H7 (cell line): ENCODE data around the gene STK35. TPM values are rescaled to one million over a fixed set of nuclear protein-coding genes. Genes with fewer than 3 reads are reported as not detected.
A peak's percentile ranks its signal among the peaks of the same experiment; 100 is the strongest.

Experiments used
- DNase-seq: peaks from one replicate; pipeline ENCODE4 v3.0.0; 2012
- H3K27me3 ChIP-seq: 2 replicates; pipeline ENCODE4 v1.6.0; 2011; ENCODE audit warnings: mild to moderate bottlenecking, low read length; ENCODE audit not compliant: control insufficient read depth, insufficient read depth
- H3K36me3 ChIP-seq: replicated peaks from 2 replicates; pipeline ENCODE4 v1.5.1; 2011; ENCODE audit warnings: low read length; ENCODE audit not compliant: control insufficient read depth, insufficient read depth
- H3K4me3 ChIP-seq: 2 replicates; pipeline ENCODE4 v1.5.1; 2011; ENCODE audit warnings: low read depth, mild to moderate bottlenecking, control low read depth, low read length, moderate library complexity; ENCODE audit not compliant: insufficient read depth
- total RNA-seq: library from RNA; depleted of rRNA; stranded (reverse); fragments of >200 nt; shearing (Covaris generic); gene quantifications from 2 replicates; pipeline ENCODE4 v1.2.3, GENCODE V29; 2014

STK35 gene
- total RNA-seq, 1 experiment from 2014 or later: 40.8 TPM

DNA sequence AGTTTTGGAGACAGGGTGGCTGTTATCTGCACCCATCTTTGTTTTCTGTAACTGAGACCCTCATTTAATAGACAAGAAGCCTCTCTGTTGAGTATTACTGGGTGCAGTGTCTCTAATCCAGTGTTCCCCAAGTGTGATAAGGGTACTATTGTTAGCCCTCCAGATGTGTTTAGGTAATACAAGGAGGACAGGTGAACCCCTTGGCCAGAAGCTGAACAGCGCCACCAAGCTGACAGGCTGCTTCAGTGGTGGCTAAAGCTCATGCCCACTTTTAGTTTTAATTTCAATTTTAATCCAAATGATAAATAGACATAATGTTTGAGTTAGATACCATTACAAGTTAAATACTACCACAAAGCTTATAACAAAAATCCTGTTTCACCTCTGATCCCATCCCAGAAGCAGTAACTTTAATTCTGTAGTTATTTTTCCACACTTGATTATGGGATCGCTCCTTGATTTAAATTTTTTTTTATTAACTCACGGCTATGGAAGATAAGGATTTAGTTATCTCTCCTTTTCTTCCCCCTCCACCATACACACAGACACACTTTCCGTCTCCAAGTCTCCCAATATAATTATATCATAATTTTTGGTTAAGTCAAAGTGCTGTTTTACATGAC lies 8.4 kb upstream of the STK35 start:
- Histone ChIP-seq H3K36me3 (no peaks in the 10 kb centered on the region), H3K27me3 (no peaks in the 10 kb centered on the region), H3K4me3 (no peak overlapping the region)
- DNase-seq: peak; percentile 73

DNA sequence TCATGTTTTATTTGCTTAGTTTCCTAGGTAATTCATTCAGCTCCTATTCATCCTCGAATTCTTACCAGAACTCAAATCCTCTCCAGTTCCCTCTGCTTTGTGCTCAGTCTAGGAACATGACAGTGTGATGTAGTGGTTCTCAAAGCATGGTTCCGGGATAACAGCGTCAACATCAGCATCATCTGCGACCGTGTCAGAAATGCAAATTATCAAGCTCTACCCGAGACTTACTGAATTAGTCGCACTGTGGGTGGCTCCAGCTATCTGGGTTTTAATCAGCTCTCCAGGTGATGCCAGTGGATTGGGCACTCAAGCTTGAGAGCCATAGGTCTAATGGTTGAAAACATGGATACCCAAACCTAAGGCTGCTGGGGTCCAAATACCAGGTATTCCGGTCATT lies 7.7 kb upstream of the STK35 start:
- no peaks in the 10 kb centered on the region for H3K27me3 ChIP-seq
- no peak for DNase-seq
- no peak overlapping the region for H3K4me3 ChIP-seq
- no peaks in the 10 kb centered on the region for H3K36me3 ChIP-seq

DNA sequence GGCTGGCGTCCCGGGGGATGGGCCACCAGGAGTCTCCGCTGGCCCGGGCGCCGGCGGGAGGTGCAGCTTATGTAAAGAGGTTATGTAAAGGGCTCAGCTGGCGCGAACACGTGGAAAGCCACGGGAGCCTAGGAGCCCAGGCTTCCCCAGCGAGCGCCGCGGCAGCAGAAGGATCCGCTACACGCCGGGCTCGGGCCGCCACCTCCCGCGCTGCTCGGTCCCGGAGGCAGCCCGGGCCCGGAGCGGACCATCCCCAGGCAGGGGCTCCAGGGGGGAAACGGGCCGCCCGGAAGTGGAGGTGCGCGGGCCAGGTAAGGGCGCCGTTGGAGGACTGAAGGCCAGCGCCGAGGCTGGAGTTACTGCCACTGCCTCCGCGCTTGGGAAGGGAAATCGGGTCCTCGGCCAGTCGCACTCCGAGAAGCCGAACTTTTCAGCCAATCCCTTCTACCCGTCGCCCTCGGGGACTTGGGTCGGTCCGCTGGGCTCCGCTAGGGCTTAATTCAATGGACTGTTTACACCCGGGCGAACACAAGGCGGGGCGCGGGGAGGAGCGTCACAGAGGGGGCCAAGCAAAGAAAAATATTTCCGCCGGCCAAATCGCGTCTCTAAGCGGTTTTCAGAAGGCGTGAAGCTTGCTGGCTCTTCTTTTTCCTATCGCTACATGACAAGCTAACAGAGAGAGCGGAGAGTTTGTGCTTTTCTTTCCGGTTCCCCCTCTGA lies 398 bp downstream of the STK35 start:
- H3K27me3 ChIP-seq: no peaks in the 10 kb centered on the region
- H3K4me3 ChIP-seq: peak overlapping the region; percentile 86
- DNase-seq: peak; percentile 92
- H3K36me3 ChIP-seq: peaks cover 4% of the 10 kb centered on the region

DNA sequence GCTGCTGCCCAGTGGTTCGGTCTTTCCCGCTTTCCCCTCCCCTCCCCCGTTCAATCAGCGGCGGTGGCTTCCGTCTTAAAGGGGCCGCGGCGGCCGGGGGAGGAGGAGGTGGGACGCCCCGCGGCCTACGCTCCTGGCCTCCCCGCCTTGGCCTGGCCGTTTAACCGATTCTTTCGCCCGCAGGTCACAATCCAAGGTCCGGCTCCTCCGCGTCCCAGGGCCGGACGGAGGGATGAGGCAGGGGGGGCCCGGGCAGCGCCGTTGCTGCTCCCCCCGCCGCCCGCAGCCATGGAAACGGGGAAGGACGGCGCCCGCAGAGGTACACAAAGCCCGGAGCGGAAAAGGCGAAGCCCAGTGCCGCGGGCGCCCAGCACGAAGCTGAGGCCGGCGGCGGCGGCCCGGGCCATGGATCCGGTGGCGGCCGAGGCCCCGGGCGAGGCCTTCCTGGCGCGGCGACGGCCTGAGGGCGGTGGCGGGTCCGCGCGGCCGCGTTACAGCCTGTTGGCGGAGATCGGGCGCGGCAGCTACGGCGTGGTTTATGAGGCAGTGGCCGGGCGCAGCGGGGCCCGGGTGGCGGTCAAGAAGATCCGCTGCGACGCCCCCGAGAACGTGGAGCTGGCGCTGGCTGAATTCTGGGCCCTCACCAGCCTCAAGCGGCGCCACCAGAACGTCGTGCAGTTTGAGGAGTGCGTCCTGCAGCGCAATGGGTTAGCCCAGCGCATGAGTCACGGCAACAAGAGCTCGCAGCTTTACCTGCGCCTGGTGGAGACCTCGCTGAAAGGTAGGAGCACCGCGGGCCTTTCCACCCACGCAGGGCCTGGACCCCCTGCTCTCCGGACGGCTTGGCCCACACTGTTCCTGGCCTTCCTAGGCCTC lies 1.2 kb downstream of the STK35 start:
- Histone ChIP-seq H3K27me3 (no peaks in the 10 kb centered on the region), H3K36me3 (peaks cover 5% of the 10 kb centered on the region), H3K4me3 (peak overlapping the region; percentile 86)
- DNase-seq: peak; percentile 98

DNA sequence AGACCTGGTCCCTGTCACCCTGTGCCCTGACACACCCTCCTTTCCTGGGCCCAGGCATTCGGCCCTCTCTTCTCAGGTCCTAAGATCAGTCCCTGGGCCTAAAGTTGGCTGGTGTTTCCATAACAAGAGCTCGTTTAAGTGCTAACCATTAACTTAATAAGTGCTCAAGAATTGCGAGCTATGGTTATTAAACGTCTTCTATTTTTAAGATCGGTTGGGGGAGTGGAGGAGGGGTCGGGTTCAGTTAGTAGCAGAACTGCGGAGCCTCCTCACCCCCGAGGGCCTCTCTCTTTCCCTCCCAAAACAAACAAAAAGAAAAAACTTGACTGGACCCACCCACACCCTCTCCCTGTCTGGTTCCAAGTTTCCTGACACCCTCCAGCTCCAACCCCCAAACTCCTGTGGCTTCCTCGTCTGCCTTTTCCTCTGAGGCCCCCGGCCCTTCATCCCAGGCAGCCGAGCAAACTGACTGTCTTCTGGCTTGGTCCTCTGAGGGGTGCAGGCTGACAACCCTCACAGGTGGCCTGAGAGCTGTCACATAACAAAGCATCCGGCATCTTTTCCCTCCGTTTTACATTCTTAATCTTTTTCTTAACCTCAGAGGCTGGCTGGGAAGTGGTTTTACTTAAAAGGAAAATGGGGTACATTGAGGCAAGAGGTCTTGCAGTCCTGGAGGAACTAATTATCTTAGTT lies 2.0 kb downstream of the STK35 start:
- peak; percentile 39 for DNase-seq
- H3K36me3 ChIP-seq: peaks cover 7% of the 10 kb centered on the region
- H3K4me3 ChIP-seq: peak overlapping the region; percentile 86
- H3K27me3 ChIP-seq: no peaks in the 10 kb centered on the region

DNA sequence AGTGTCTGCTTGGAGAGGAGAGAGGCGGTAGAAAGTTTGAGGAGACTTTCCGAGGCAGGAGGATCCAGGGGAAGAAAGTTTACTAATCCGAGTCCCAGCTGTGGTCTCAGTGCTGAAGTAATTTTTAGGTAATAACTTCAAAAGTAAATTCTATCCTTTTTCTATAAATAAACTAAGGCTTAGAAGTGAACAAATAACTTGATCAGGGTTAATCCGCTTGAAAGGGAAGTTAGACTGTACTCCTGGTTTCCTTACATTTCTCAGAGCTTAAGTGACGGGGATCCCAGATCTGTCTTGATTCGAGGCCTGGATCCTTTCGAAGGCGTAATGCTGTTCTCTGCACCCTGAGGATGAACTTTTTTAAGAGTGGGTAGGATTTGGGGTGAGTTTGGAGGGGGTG lies 2.6 kb downstream of the STK35 start:
- Histone ChIP-seq H3K27me3 (no peaks in the 10 kb centered on the region), H3K4me3 (no peak overlapping the region; the same call in 1 of the 2 replicates), H3K36me3 (peaks cover 7% of the 10 kb centered on the region)
- DNase-seq: no peak

DNA sequence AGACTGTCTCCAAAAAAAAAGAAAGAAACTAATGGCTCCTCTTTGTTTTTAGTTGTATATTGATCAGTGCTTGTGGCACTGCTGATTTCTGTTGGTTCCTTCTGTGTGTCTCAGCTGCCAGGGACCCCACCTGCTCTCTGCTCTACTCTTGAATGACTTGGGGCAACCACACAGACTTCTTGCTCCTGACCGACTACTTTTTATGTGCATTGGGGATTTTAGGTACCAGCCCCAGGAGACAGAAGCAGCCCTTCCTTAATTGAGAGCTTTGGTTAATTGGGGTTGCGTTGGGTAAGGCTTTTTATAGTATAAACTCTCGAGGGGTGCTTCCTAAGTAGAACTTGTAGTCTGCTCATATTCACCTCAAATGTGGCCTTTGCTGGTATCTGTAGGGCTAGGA lies 6.9 kb downstream of the STK35 start:
- no peak overlapping the region for H3K4me3 ChIP-seq
- no peak for DNase-seq
- H3K36me3 ChIP-seq: peaks cover 7% of the 10 kb centered on the region
- no peaks in the 10 kb centered on the region for H3K27me3 ChIP-seq

DNA sequence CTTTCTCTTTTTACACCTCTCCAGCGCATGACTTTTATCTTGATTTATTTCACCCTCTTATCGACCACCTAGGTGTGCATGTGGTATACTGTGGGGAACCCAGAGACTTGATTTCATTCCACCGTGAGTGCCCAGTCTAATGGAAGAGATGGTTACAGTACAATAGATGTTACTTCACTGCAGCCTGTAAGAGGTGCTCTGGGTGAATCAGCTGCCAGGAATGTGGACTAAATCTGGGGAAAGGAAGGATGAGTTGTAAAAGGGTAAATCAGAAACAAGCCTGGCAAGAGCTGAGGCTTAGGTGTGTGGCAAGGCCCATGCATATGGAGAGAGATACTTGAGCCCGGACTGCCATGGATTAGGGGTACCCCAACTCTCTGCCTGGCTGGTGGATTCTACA lies 7.4 kb downstream of the STK35 start:
- DNase-seq: no peak

DNA sequence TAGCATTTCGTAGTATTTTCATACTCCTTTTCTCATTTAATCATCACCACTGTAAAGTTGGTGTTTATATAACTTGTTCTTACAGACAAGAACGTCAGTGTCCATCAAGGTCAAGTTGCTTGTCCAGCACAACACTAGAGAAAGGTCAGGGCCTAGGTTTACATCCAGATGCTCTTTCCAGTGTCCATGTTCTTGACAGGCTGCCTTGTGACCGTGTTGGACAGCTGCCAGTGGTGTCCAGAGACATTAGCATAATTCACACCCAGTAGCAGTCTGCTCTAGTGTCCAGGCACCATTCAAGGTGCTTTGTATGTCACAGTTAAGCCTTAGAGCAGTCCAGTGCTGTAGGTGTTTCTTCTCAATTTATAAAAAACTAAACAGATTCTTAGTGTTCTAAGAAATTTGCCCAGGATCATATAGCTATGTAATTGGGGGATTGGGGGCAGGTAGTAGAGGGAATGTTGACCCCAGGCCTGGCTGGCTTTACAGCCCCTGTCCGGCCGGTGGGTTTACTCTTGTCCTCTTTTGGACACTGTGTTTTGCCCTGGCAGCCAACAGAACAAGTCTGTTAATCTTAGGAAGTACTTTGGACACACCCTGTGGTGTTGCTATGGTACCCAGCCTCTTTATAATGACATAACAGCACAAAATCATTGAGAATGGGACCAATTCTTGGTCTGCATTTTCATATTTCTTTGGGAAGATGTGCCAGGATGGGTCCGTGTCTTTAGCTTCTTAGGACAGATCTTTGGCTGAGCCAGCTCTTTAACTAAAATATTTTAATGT lies 8.0 kb downstream of the STK35 start:
- Histone ChIP-seq H3K4me3 (no peak overlapping the region), H3K36me3 (peaks cover 8% of the 10 kb centered on the region), H3K27me3 (no peaks in the 10 kb centered on the region)
- no peak for DNase-seq

More for the DNA sequence above, 7.4 kb downstream of the STK35 start:
- H3K36me3 ChIP-seq: peaks cover 8% of the 10 kb centered on the region
- H3K27me3 ChIP-seq: no peaks in the 10 kb centered on the region
- H3K4me3 ChIP-seq: no peak overlapping the region

DNA sequence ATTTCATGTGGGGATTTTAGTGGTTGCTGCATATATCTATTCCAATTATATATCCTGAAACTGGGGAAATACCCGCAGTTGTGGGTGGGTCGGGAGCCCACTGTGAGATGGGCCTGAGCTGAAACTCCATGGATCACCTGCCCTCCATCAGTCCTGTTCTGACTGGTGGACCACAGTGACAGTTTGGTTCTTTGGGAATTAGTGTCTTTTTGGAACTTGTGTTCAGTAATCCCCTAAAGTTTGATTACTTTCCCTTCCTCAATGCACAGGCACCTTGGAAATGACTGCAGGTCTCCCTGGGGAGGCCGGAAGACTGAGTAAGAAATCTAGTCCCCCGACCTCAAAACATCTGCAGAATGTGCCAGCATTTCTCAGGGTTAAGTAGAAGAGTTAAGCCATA lies 11.3 kb downstream of the STK35 start:
- peaks cover 14% of the 10 kb centered on the region for H3K36me3 ChIP-seq

DNA sequence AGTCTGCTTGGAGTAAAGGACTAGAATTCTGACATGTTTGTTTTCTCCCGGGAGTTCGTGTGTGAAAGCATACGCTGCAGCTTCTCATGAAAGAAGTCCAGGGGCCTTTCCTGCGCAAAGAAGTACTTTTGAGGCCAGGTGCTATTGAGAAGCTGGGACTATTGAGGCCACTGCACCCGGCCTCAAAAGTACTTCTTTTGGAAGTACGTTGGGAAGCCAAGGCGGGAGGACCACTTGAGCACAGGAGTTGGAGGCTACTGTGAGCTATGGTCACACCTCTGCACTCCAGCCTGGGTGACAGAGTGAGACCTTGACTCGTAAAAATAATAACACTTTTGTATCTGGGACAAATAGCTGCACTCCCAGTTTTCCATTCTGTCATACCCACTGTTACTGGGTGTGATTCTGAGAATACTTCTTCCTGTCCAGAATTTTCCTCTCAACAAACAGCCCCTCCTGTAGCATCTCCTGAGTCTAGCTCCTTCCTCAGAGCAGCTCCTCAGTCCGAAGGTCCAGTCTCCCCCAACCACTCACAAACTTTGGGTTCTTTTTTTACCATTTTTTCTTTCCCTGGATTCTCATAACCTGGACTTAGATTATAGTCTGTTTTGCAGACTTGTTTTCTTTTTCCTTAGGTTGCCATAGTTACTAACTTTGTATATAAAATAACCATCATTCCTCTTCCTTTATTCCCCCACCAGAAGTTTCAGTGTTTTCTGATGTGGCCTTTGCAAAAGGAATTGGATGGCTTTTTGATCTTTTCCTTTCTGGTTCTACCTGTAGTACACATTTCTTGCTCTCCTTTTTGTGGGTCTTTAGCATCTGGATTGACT lies 12.7 kb downstream of the STK35 start:
- Histone ChIP-seq H3K27me3 (no peaks in the 10 kb centered on the region), H3K4me3 (no peak overlapping the region), H3K36me3 (peaks cover 13% of the 10 kb centered on the region)
- DNase-seq: no peak

More for the DNA sequence above, 11.3 kb downstream of the STK35 start:
- Histone ChIP-seq H3K27me3 (no peaks in the 10 kb centered on the region), H3K4me3 (no peak overlapping the region)
- no peak for DNase-seq

DNA sequence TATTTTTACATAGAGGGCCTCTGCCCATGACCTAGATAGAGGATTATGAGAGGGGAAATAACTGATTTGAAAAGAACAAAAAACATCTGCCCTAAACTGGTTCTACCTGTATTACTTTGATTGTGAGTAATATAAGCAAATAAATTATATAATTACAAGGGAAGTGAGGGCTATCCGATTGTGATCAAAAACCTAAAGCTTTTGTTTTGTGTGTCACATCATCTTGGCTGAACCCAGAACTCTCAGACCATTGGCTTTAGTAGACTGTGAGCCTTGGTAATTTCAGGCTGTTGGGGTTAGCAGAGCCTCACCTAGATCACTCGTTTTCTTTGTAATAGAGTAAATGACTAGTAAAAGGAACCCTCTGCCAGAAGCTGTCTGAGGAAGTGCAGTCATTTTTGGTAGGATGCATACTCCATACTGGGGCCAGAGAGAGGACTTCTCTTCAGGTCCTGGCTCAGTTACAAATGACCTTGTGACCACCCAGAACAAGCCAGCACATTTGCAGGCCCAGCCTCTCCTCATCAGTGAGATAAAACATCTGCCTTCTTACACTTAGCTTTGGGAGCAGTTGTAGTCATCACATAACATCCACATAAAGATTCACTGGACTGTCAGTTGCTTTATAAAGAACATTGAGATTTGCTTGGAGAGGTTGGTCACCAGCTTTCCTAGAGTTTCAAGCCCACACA lies 13.5 kb downstream of the STK35 start:
- no peak overlapping the region for H3K4me3 ChIP-seq
- no peak for DNase-seq
- no peaks in the 10 kb centered on the region for H3K27me3 ChIP-seq
- H3K36me3 ChIP-seq: peaks cover 13% of the 10 kb centered on the region
